PFSK-1 (cell line): ENCODE results near the gene SEPTIN6.

Experiments used
- FOXP2 ChIP-seq: optimal IDR thresholded peaks from 2 replicates; pipeline ENCODE3; 2011; ENCODE audit warnings: borderline replicate concordance, control low read depth, inconsistent platforms; ENCODE audit not compliant: insufficient read depth; ENCODE audit errors: extremely low read length, extremely low read depth
- POLR2AphosphoS5 ChIP-seq: IDR thresholded peaks from 2 replicates; pipeline ENCODE4 v1.6.1; 2012; ENCODE audit warnings: low read depth, mild to moderate bottlenecking, control low read depth, low read length, moderate library complexity

GRCh38 chrX:119654112-119654531 is 38.8 kb downstream of the SEPTIN6 start:
- TF ChIP-seq POLR2AphosphoS5, result no peak
- TF ChIP-seq FOXP2, result no peak
